Memory B cell (primary cell): ENCODE data around the gene RASGEF1C.

ENCODE experiments used
- ATAC-seq: fragments of 150-1000 bp; cut with Tn5 transposase; 2 replicates; pipeline ENCODE4 v1.10.0; 2021; ENCODE audit warnings: low read depth, mild to moderate bottlenecking, moderate library complexity
- DNase-seq, 2 donors: peaks; one replicate each; pipeline ENCODE4 v3.0.0; 2022; ENCODE audit warnings: low spot score in 2 of 2
- H3K27ac Mint-ChIP-seq: one replicate; pipeline ENCODE4 v1.8.0; 2022; ENCODE audit warnings: mild to moderate bottlenecking, moderate library complexity, mixed read lengths
- H3K27me3 Mint-ChIP-seq: one replicate; pipeline ENCODE4 v1.8.0; 2022; ENCODE audit warnings: mixed read lengths
- H3K36me3 Mint-ChIP-seq: one replicate; pipeline ENCODE4 v1.8.0; 2022; ENCODE audit warnings: mild to moderate bottlenecking, mixed read lengths
- H3K4me1 Mint-ChIP-seq: one replicate; pipeline ENCODE4 v1.8.0; 2022; ENCODE audit warnings: mixed read lengths
- H3K4me3 Mint-ChIP-seq: one replicate; pipeline ENCODE4 v1.8.0; 2022; ENCODE audit warnings: mild to moderate bottlenecking, moderate library complexity, mixed read lengths
- H3K9me3 Mint-ChIP-seq: one replicate; pipeline ENCODE4 v1.8.0; 2022; ENCODE audit warnings: mixed read lengths

The RASGEF1C gene

GRCh38 chr5:180179442-180180420, 29.3 kb downstream of the RASGEF1C start:
- no peaks in the 10 kb centered on the region for H3K36me3 Mint-ChIP-seq
- peaks cover 3% of the 10 kb centered on the region for H3K9me3 Mint-ChIP-seq
- H3K27ac Mint-ChIP-seq = no peak overlapping the region
- H3K4me1 Mint-ChIP-seq = no peaks in the 10 kb centered on the region
- DNase-seq = no peak
- peaks cover 8% of the 10 kb centered on the region for H3K27me3 Mint-ChIP-seq
- H3K4me3 Mint-ChIP-seq = no peak overlapping the region
- no peak for ATAC-seq

- Mint-ChIP-seq H3K9me3 (peaks cover 3% of the 10 kb centered on the region), H3K4me1 (no peaks in the 10 kb centered on the region), H3K27me3 (peaks cover 8% of the 10 kb centered on the region), H3K27ac (no peak overlapping the region), H3K4me3 (no peak overlapping the region), H3K36me3 (no peaks in the 10 kb centered on the region)
- no peak for ATAC-seq
- no peak for DNase-seq
Observed at GRCh38 chr5:180178531-180179441, 30.2 kb downstream of the RASGEF1C start.

- Mint-ChIP-seq H3K27me3 (peaks cover 15% of the 10 kb centered on the region), H3K36me3 (no peaks in the 10 kb centered on the region), H3K4me1 (no peaks in the 10 kb centered on the region), H3K9me3 (no peaks in the 10 kb centered on the region), H3K27ac (no peak overlapping the region), H3K4me3 (no peak overlapping the region)
- no peak for ATAC-seq
- no peak for DNase-seq
Observed at GRCh38 chr5:180176191-180176590, 32.8 kb downstream of the RASGEF1C start.

GRCh38 chr5:180175015-180175431, 34.0 kb downstream of the RASGEF1C start:
- no peak for ATAC-seq
- DNase-seq = no peak
- Mint-ChIP-seq H3K27ac (no peak overlapping the region), H3K27me3 (peaks cover 15% of the 10 kb centered on the region), H3K4me1 (no peaks in the 10 kb centered on the region), H3K4me3 (no peak overlapping the region), H3K36me3 (no peaks in the 10 kb centered on the region), H3K9me3 (no peaks in the 10 kb centered on the region)

GRCh38 chr5:180174587-180174972, 34.4 kb downstream of the RASGEF1C start:
- H3K27me3 Mint-ChIP-seq = peaks cover 15% of the 10 kb centered on the region
- ATAC-seq = no peak
- no peaks in the 10 kb centered on the region for H3K4me1 Mint-ChIP-seq
- H3K36me3 Mint-ChIP-seq = no peaks in the 10 kb centered on the region
- DNase-seq = no peak
- no peaks in the 10 kb centered on the region for H3K9me3 Mint-ChIP-seq
- no peak overlapping the region for H3K4me3 Mint-ChIP-seq
- no peak overlapping the region for H3K27ac Mint-ChIP-seq

GRCh38 chr5:180173875-180174586, 35.0 kb downstream of the RASGEF1C start:
- DNase-seq (no peak), ATAC-seq (no peak)
- Mint-ChIP-seq H3K27ac (no peak overlapping the region), H3K27me3 (peaks cover 15% of the 10 kb centered on the region), H3K4me3 (no peak overlapping the region), H3K4me1 (no peaks in the 10 kb centered on the region), H3K36me3 (no peaks in the 10 kb centered on the region), H3K9me3 (no peaks in the 10 kb centered on the region)

- Mint-ChIP-seq H3K27me3 (peaks cover 10% of the 10 kb centered on the region), H3K9me3 (no peaks in the 10 kb centered on the region), H3K4me3 (no peak overlapping the region), H3K27ac (no peak overlapping the region), H3K4me1 (no peaks in the 10 kb centered on the region), H3K36me3 (no peaks in the 10 kb centered on the region)
- no peak for ATAC-seq
- no peak for DNase-seq
Observed at GRCh38 chr5:180173198-180173544, 35.8 kb downstream of the RASGEF1C start.

- no peak overlapping the region for H3K27ac Mint-ChIP-seq
- H3K4me1 Mint-ChIP-seq = no peaks in the 10 kb centered on the region
Observed at GRCh38 chr5:180172447-180173197, 36.4 kb downstream of the RASGEF1C start.

GRCh38 chr5:180171568-180172094, 37.4 kb downstream of the RASGEF1C start:
- ATAC-seq = no peak
- no peaks in the 10 kb centered on the region for H3K36me3 Mint-ChIP-seq
- no peaks in the 10 kb centered on the region for H3K9me3 Mint-ChIP-seq
- H3K27me3 Mint-ChIP-seq = peaks cover 10% of the 10 kb centered on the region
- no peaks in the 10 kb centered on the region for H3K4me1 Mint-ChIP-seq
- no peak overlapping the region for H3K27ac Mint-ChIP-seq
- no peak overlapping the region for H3K4me3 Mint-ChIP-seq
- DNase-seq = no peak

More at GRCh38 chr5:180172447-180173197, 36.4 kb downstream of the RASGEF1C start:
- Mint-ChIP-seq H3K27me3 (peaks cover 10% of the 10 kb centered on the region), H3K4me3 (no peak overlapping the region), H3K9me3 (no peaks in the 10 kb centered on the region), H3K36me3 (no peaks in the 10 kb centered on the region)
- ATAC-seq = no peak
- DNase-seq = no peak

GRCh38 chr5:180170810-180171567, 38.0 kb downstream of the RASGEF1C start:
- Mint-ChIP-seq H3K9me3 (no peaks in the 10 kb centered on the region), H3K4me3 (no peak overlapping the region)

GRCh38 chr5:180170106-180170809, 38.8 kb downstream of the RASGEF1C start:
- Mint-ChIP-seq H3K4me1 (no peaks in the 10 kb centered on the region), H3K27ac (no peak overlapping the region), H3K27me3 (peaks cover 10% of the 10 kb centered on the region), H3K9me3 (no peaks in the 10 kb centered on the region), H3K36me3 (no peaks in the 10 kb centered on the region), H3K4me3 (no peak overlapping the region)
- ATAC-seq (no peak), DNase-seq (no peak)

More at GRCh38 chr5:180170810-180171567, 38.0 kb downstream of the RASGEF1C start:
- Mint-ChIP-seq H3K4me1 (no peaks in the 10 kb centered on the region), H3K27me3 (peaks cover 10% of the 10 kb centered on the region), H3K27ac (no peak overlapping the region), H3K36me3 (no peaks in the 10 kb centered on the region)
- ATAC-seq (no peak), DNase-seq (no peak)
